IMR-90 (cell line): ENCODE measurements around the gene ZSWIM8. TPM values are rescaled to one million over a fixed set of nuclear protein-coding genes. Genes with fewer than 3 reads are reported as not detected.

Source experiments
- ATAC-seq: fragments of 200-7000 bp; cut with Tn5 transposase; 2 replicates; pipeline ENCODE4 v1.9.1; 2020; ENCODE audit warnings: low read depth, mild to moderate bottlenecking, moderate library complexity
- BruUV-seq: library from RNA; stranded (reverse); fragments of 400-500 nt; replicated peaks from 2 replicates; lab custom pipeline; 2021; lab: Mats Ljungman, UMichigan
- CTCF ChIA-PET: fragments of 300-600 bp; formaldehyde crosslinking; extraction: SDS; loops from one replicate; lab custom pipeline; 2021; ENCODE audit warnings: antibody characterized with exemption; lab: Yijun Ruan, JAX
- POLR2A ChIA-PET: fragments of 300-600 bp; sonication (Branson Sonifier 250); formaldehyde crosslinking; loops from one replicate; lab custom pipeline; 2022; ENCODE audit warnings: antibody characterized with exemption; ENCODE audit not compliant: unreplicated experiment; lab: Charles Lee
- DNase-seq: peaks from one replicate; pipeline ENCODE4 v3.0.0; 2013
- H2AFZ ChIP-seq: replicated peaks from 2 replicates; pipeline ENCODE3; 2013; ENCODE audit warnings: low read length, mild to moderate bottlenecking; ENCODE audit not compliant: poor library complexity
- H2AK5ac ChIP-seq: 2 replicates; pipeline ENCODE4 v1.6.1; 2013; ENCODE audit warnings: low read depth, low read length, inconsistent platforms
- H2AK9ac ChIP-seq: replicated peaks from 2 replicates; pipeline ENCODE3; 2013; ENCODE audit warnings: mild to moderate bottlenecking, low read depth, low read length, moderate library complexity; ENCODE audit not compliant: poor library complexity
- H2BK120ac ChIP-seq: 2 replicates; pipeline ENCODE4 v1.6.1; 2013; ENCODE audit warnings: low read depth, low read length, inconsistent platforms
- H2BK15ac ChIP-seq: 3 replicates; pipeline ENCODE4 v1.6.1; 2013; ENCODE audit warnings: low read depth, low read length, inconsistent platforms
- H2BK20ac ChIP-seq: 2 replicates; pipeline ENCODE4 v1.6.1; 2013; ENCODE audit warnings: low read depth, mild to moderate bottlenecking, inconsistent platforms, low read length, moderate library complexity
- H2BK5ac ChIP-seq: 2 replicates; pipeline ENCODE4 v1.6.1; 2013; ENCODE audit warnings: mild to moderate bottlenecking, low read depth, low read length, inconsistent platforms; ENCODE audit not compliant: poor library complexity, severe bottlenecking
- H3K14ac ChIP-seq: replicated peaks from 2 replicates; pipeline ENCODE4 v1.6.1; 2013; ENCODE audit warnings: low read depth, low read length, inconsistent platforms
- H3K18ac ChIP-seq: 2 replicates; pipeline ENCODE4 v1.6.1; 2013; ENCODE audit warnings: low read depth, low read length, control low read depth
- H3K23ac ChIP-seq: 2 replicates; pipeline ENCODE4 v1.6.1; 2013; ENCODE audit warnings: low read depth, low read length, inconsistent platforms
- H3K27ac ChIP-seq: 2 replicates; pipeline ENCODE4 v1.5.1; 2013; ENCODE audit warnings: mild to moderate bottlenecking, control low read depth, low read length; ENCODE audit not compliant: insufficient read depth
- H3K27me3 ChIP-seq: 2 replicates; pipeline ENCODE4 v1.6.1; 2013; ENCODE audit warnings: low read length; ENCODE audit not compliant: control insufficient read depth, insufficient read depth
- H3K36me3 ChIP-seq: 2 replicates; pipeline ENCODE4 v1.6.1; 2013; ENCODE audit warnings: low read length, mixed read lengths; ENCODE audit not compliant: control insufficient read depth, insufficient read depth
- H3K4ac ChIP-seq: 2 replicates; pipeline ENCODE4 v1.6.1; 2013; ENCODE audit warnings: low read depth, low read length, inconsistent platforms
- H3K4me1 ChIP-seq: 2 replicates; pipeline ENCODE4 v1.6.1; 2013; ENCODE audit warnings: low read length, mixed read lengths; ENCODE audit not compliant: control insufficient read depth, insufficient read depth
- H3K4me2 ChIP-seq: 2 replicates; pipeline ENCODE4 v1.6.1; 2013; ENCODE audit warnings: low read depth, mild to moderate bottlenecking, control low read depth, low read length, moderate library complexity
- H3K4me3 ChIP-seq: 2 replicates; pipeline ENCODE4 v1.5.1; 2013; ENCODE audit warnings: low read depth, mild to moderate bottlenecking, control low read depth, low read length, moderate library complexity; ENCODE audit not compliant: insufficient read depth
- H3K56ac ChIP-seq: 2 replicates; pipeline ENCODE4 v1.6.1; 2013; ENCODE audit warnings: low read length, inconsistent platforms; ENCODE audit not compliant: insufficient read depth; ENCODE audit errors: extremely low read depth
- H3K79me1 ChIP-seq, 2 experiments: 2 replicates each; pipeline ENCODE4 v1.6.1; 2013; ENCODE audit warnings: low read length in 2 of 2, inconsistent platforms in 1 of 2, low read depth in 1 of 2
- H3K9ac ChIP-seq: 2 replicates; pipeline ENCODE4 v1.6.1; 2013; ENCODE audit warnings: low read depth, low read length, control low read depth
- H3K9me1 ChIP-seq: 2 replicates; pipeline ENCODE4 v1.6.1; 2013; ENCODE audit warnings: low read length, inconsistent platforms; ENCODE audit not compliant: insufficient read depth
- H3K9me3 ChIP-seq: 2 replicates; pipeline ENCODE4 v1.6.1; 2013; ENCODE audit warnings: low read length; ENCODE audit not compliant: control insufficient read depth, insufficient read depth
- H4K20me1 ChIP-seq: 2 replicates; pipeline ENCODE4 v1.6.1; 2013; ENCODE audit warnings: low read length, inconsistent platforms; ENCODE audit not compliant: insufficient read depth
- H4K5ac ChIP-seq: 2 replicates; pipeline ENCODE4 v1.6.1; 2013; ENCODE audit warnings: mild to moderate bottlenecking, low read depth, low read length, control low read depth
- H4K8ac ChIP-seq, 2 experiments: 2 replicates each; pipeline ENCODE4 v1.6.1; 2013; ENCODE audit warnings: low read depth in 2 of 2, low read length in 2 of 2, control low read depth in 1 of 2, inconsistent platforms in 1 of 2
- H4K91ac ChIP-seq: 2 replicates; pipeline ENCODE4 v1.6.1; 2013; ENCODE audit warnings: low read depth, low read length, inconsistent platforms; ENCODE audit not compliant: insufficient read depth
- BHLHE40 ChIP-seq: fragments of 150-350 bp; IDR thresholded peaks from 2 replicates; pipeline ENCODE4 v1.6.1; 2016; ENCODE audit warnings: mild to moderate bottlenecking, low read depth, low read length
- CEBPB ChIP-seq: IDR thresholded peaks from 2 replicates; pipeline ENCODE4 v1.6.1; 2012; ENCODE audit warnings: low read depth, low read length, improper control_type of control experiment
- CHD1 ChIP-seq: IDR thresholded peaks from 2 replicates; pipeline ENCODE4 v1.6.1; 2012; ENCODE audit warnings: low read depth, low read length, improper control_type of control experiment
- CTCF ChIP-seq: conservative IDR thresholded peaks from 2 replicates; pipeline ENCODE4 v1.5.1; 2012; ENCODE audit warnings: mild to moderate bottlenecking, low read depth, low read length, improper control_type of control experiment
- ELK1 ChIP-seq: fragments of 150-350 bp; IDR thresholded peaks from 2 replicates; pipeline ENCODE4 v1.6.1; 2016; ENCODE audit warnings: low read depth, mild to moderate bottlenecking, low read length, moderate library complexity, borderline replicate concordance
- FOS ChIP-seq: fragments of 150-350 bp; IDR thresholded peaks from 2 replicates; pipeline ENCODE4 v1.6.1; 2016; ENCODE audit warnings: low read depth, low read length
- MAFK ChIP-seq: IDR thresholded peaks from 2 replicates; pipeline ENCODE4 v1.6.1; 2012; ENCODE audit warnings: low read depth, low read length, improper control_type of control experiment
- MAZ ChIP-seq: IDR thresholded peaks from 2 replicates; pipeline ENCODE4 v1.6.1; 2012; ENCODE audit warnings: low read depth, mild to moderate bottlenecking, low read length, improper control_type of control experiment, moderate library complexity, borderline replicate concordance
- NFE2L2 ChIP-seq: fragments of 150-350 bp; IDR thresholded peaks from 2 replicates; pipeline ENCODE4 v1.6.1; 2016; ENCODE audit warnings: low read depth, mild to moderate bottlenecking, low read length
- POLR2A ChIP-seq: IDR thresholded peaks from 2 replicates; pipeline ENCODE4 v1.6.1; 2012; ENCODE audit warnings: mild to moderate bottlenecking, low read depth, low read length
- RAD21 ChIP-seq: IDR thresholded peaks from 2 replicates; pipeline ENCODE4 v1.6.1; 2012; ENCODE audit warnings: low read length, improper control_type of control experiment
- RCOR1 ChIP-seq: IDR thresholded peaks from 2 replicates; pipeline ENCODE4 v1.6.1; 2012; ENCODE audit warnings: mild to moderate bottlenecking, low read length, improper control_type of control experiment; ENCODE audit not compliant: insufficient replicate concordance
- RFX5 ChIP-seq: IDR thresholded peaks from 2 replicates; pipeline ENCODE4 v1.8.0; 2012; ENCODE audit warnings: low read depth, mild to moderate bottlenecking, low read length, moderate library complexity
- SMC3 ChIP-seq: fragments of 150-350 bp; IDR thresholded peaks from 2 replicates; pipeline ENCODE4 v1.6.1; 2016; ENCODE audit warnings: low read depth, mild to moderate bottlenecking, antibody characterized with exemption, low read length, moderate library complexity
- WGBS, 2 experiments: methylation state at CpG; one replicate each; pipeline versions ENCODE4 v1.1.5 to v1.1.7; 2013; ENCODE audit warnings: missing lambda C conversion rate in 2 of 2; ENCODE audit not compliant: insufficient read length in 1 of 2; ENCODE audit errors: extremely low coverage in 2 of 2; 5-methylcytosine and 5-hydroxymethylcytosine counted together
- dilution Hi-C: fragments of 300-500 bp; cut with HindIII; formaldehyde crosslinking; loops from one replicate; pipeline ENCODE4 v1.14.3; 2018; ENCODE audit warnings: low sequenced_read_pairs; ENCODE audit not compliant: unreplicated experiment
- in situ Hi-C: fragments of 300-500 bp; cut with MboI; formaldehyde crosslinking; loops from 3 replicates; pipeline ENCODE4 v1.14.3; 2019; ENCODE audit warnings: low sequenced_read_pairs, inconsistent platforms, mixed read lengths
- intact Hi-C: fragments of 100-400 bp; cut with micrococcal nuclease; formaldehyde crosslinking; loops from 2 replicates; pipeline ENCODE4 v1.10.0; 2022
- polyA plus RNA-seq, 3 experiments: library from polyadenylated mRNA; depleted of rRNA; stranded (reverse); fragments of >200 nt; gene quantifications; 2 replicates each; pipeline ENCODE4 v1.2.3, GENCODE V29; 2012; ENCODE audit warnings: low replicate concordance in 1 of 3
- total RNA-seq: library from RNA; depleted of rRNA; stranded (reverse); fragments of >200 nt; gene quantifications from 2 replicates; pipeline ENCODE4 v1.2.3, GENCODE V29; 2012
- TF ChIP-seq, protein P1 (sequence below): fragments of 150-350 bp; IDR thresholded peaks from 2 replicates; pipeline ENCODE4 v1.6.1; 2017; ENCODE audit warnings: mild to moderate bottlenecking, antibody characterized with exemption, low read length, low read depth

ZSWIM8 gene
- total and polyA plus RNA-seq, 2 of the 4 experiments (the other 2 are of a cell fraction) = 16.8 to 103 TPM

DNA sequence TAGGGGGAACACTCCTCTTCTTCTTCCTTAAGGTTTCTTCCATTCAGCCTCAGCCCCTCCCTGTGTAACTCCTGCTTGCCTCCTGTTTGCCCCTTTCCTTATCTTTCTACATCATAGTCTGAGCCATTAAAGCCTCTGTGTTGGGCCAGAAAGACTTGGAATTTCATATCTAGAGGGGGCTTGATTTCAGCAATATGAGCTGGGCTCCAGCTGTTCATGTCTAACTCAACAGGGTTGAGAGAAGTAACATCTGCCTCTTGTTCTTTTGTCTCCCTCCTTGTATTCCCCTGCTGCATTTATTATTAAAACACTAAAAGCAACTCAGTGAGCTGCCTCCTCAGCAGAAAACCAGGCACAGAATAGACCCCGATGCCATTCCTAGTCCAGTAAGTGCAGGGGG lies 23.6 kb upstream of the ZSWIM8 start:
- no peak overlapping the region for H2BK5ac ChIP-seq
- H2AK5ac ChIP-seq = no peak overlapping the region
- no peak overlapping the region for H2BK15ac ChIP-seq
- H4K91ac ChIP-seq = no peak overlapping the region
- DNase-seq = no peak
- no peak overlapping the region for H3K4ac ChIP-seq
- H3K14ac ChIP-seq = no peak overlapping the region
- no peak overlapping the region for H3K4me3 ChIP-seq
- WGBS, 2 experiments = 60% methylated on average over 1 of the region's 1 CpG; no CpG with 5 or more reads in 1 of the 2 experiments
- H3K36me3 ChIP-seq = peaks cover 69% of the 10 kb centered on the region
- peaks cover 41% of the 10 kb centered on the region for H4K20me1 ChIP-seq
- ATAC-seq = no peak; the same call in 1 of the 2 replicates
- H3K9me3 ChIP-seq = no peaks in the 10 kb centered on the region
- no peak overlapping the region for H2AK9ac ChIP-seq
- H3K27me3 ChIP-seq = no peaks in the 10 kb centered on the region
- peaks cover 57 to 85% of the 10 kb centered on the region in 2 experiments for H3K79me1 ChIP-seq
- H2AFZ ChIP-seq = no peak overlapping the region
- H3K9ac ChIP-seq = no peak overlapping the region
- H3K4me1 ChIP-seq = peaks cover 11% of the 10 kb centered on the region
- intact Hi-C loops (no loop called here), in situ Hi-C loops (no loop called here), dilution Hi-C loops (no loop called here)
- no peak overlapping the region for H3K56ac ChIP-seq
- no TSS peak for BruUV-seq
- no peak overlapping the region for H4K8ac ChIP-seq
- peaks cover 27% of the 10 kb centered on the region for H3K9me1 ChIP-seq
- no peak overlapping the region; the same call in 1 of the 2 replicates for H3K18ac ChIP-seq
- no peak overlapping the region for H2BK120ac ChIP-seq
- no peak overlapping the region; the same call in 1 of the 2 replicates for H3K4me2 ChIP-seq
- H3K27ac ChIP-seq = peak overlapping the region; percentile 83; the same call in 1 of the 2 replicates
- TF ChIP-seq ELK1 (no peak), MAZ (no peak), RCOR1 (no peak), SMC3 (no peak), POLR2A (no peak), MAFK (no peak), CEBPB (no peak), CHD1 (no peak), BHLHE40 (no peak), RAD21 (no peak), CTCF (no peak), FOS (no peak), NFE2L2 (no peak), RFX5 (no peak)
- TF ChIP-seq, protein P1, sequence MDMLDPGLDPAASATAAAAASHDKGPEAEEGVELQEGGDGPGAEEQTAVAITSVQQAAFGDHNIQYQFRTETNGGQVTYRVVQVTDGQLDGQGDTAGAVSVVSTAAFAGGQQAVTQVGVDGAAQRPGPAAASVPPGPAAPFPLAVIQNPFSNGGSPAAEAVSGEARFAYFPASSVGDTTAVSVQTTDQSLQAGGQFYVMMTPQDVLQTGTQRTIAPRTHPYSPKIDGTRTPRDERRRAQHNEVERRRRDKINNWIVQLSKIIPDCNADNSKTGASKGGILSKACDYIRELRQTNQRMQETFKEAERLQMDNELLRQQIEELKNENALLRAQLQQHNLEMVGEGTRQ = no peak
- no peak overlapping the region for H2BK20ac ChIP-seq
- CTCF ChIA-PET = no interaction called here
- POLR2A ChIA-PET = no interaction called here
- H3K23ac ChIP-seq = no peak overlapping the region
- no peak overlapping the region for H4K5ac ChIP-seq
